D721Med (cell line): Measurements from ENCODE around the gene AUTS2.

Source experiments
- DNase-seq: peaks from one replicate; pipeline ENCODE4 v3.0.0; 2011; ENCODE audit warnings: low spot score; ENCODE audit not compliant: insufficient read length
- FAIRE-seq: peaks from 2 replicates; lab custom pipeline; 2011; peaks lifted over from hg19 to GRCh38; lab: Jason Lieb, UNC
- TF ChIP-seq, protein P1 (sequence below): IDR thresholded peaks from 2 replicates; pipeline ENCODE4 v1.5.1; 2012; ENCODE audit warnings: mild to moderate bottlenecking, control low read depth; ENCODE audit not compliant: insufficient read depth; ENCODE audit errors: missing control alignments

AUTS2 gene

DNA sequence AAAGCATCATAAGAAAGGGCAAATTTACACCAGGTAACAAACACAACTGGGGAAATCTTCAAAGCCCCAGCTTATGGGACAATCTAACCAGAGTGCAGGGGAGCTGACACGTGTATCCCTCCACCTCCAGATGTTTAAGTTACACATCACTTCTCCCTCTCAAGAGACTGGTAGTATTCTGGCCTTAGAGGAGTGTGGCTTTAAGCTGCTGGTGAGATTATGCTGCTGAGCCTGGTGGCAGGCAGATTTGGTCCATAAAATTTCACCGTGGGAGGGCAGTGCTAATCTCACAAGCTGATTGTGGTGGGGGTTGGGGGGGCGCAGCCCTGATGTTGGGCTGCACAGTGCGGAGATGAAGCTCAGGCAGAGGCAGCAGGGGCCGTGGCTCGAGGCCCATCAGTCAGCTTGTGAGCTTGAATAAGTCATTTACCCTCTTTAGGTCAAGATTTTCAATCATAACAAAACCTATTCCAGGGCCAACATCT, 1102.7 kb downstream of the AUTS2 start:
- FAIRE-seq, result peak; percentile 11
- DNase-seq, result no peak
- TF ChIP-seq, protein P1, sequence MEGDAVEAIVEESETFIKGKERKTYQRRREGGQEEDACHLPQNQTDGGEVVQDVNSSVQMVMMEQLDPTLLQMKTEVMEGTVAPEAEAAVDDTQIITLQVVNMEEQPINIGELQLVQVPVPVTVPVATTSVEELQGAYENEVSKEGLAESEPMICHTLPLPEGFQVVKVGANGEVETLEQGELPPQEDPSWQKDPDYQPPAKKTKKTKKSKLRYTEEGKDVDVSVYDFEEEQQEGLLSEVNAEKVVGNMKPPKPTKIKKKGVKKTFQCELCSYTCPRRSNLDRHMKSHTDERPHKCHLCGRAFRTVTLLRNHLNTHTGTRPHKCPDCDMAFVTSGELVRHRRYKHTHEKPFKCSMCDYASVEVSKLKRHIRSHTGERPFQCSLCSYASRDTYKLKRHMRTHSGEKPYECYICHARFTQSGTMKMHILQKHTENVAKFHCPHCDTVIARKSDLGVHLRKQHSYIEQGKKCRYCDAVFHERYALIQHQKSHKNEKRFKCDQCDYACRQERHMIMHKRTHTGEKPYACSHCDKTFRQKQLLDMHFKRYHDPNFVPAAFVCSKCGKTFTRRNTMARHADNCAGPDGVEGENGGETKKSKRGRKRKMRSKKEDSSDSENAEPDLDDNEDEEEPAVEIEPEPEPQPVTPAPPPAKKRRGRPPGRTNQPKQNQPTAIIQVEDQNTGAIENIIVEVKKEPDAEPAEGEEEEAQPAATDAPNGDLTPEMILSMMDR, result peak; percentile 18

DNA sequence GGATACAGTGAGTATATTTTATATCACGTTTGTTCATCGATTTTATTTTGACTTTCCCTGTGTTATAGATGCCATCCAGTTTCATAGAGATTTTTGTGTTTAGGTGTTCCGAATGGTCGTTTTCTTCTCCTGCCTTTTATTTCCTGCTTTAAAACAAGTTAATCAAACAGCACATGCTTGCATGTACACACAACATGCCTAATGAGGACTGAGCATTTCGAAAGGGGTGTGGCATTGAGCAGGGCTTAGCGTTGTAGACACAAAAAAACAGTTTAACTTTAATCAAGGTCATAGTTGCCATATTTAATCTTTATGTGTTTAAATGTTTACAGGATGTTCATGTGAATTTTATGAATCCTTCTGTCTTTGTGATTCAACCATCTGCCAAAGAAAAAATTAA, 1103.2 kb downstream of the AUTS2 start:
- TF ChIP-seq, protein P1, result no peak
- FAIRE-seq, result peak; percentile 75
- no peak for DNase-seq

DNA sequence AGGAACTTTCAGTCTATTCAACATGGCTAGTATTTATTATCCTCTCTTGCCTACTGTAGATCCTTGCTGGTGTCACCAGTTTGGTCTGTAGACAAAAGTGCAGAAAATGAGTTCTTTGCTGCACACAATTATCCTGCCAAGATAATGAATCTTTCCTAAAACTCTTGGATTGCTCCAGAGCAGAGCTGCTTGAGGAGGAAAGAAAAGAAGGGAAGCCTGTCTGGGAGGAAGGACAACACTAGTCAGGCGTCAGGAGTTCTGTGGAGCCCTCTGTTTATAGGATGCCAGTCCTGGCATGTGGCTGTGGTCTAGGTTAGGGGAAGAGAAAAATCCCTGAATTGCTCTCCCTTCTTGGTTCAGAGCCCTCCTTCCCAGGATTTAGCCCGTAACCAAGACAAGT, 1103.7 kb downstream of the AUTS2 start:
- FAIRE-seq, result no peak
- TF ChIP-seq, protein P1, result no peak
- no peak for DNase-seq

DNA sequence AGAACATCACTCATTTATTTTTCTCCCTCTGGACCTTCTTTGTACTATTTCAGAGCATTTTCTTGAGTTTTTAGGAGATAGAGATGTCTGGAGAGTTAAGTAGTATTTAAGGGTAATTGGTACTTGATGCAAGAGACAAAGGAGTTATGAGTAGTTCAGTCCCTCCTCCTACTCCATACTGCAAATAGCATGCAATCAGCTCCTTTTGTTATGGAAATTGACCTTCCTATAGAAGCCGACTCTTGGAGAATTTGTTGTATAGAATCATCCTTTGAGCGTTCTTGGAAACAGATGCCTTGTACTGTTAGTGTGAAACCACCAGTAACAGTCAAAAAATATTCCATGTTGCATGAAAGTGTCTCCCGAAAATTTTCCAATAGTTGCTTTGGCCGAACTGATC, 1105.5 kb downstream of the AUTS2 start:
- FAIRE-seq (peak; percentile 51), DNase-seq (no peak)
- TF ChIP-seq, protein P1, result no peak

DNA sequence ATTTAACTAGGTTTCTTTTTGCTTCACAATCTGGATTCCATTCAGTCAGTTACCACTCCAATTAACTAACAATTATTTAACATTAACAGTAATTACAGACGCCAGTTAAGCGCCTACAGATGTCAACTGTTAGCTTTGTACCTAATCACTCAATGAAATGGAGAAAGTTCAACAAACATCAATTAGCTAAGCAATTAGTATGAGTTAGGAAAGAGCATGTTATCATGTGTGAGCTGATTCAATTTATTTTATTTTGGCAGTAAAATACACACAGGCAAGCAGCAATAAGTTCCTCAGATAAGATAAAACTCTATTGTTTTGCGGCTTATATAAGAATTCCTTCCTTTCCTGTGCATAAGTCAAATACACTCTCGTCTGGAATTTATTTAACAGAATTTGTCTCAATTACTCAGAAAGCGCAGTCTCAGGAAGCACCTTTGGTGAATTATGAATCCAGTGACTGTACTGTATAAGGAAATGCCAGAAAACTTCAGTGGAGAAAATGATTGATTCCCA, 1106.6 kb downstream of the AUTS2 start:
- TF ChIP-seq, protein P1, result no peak
- no peak for DNase-seq
- FAIRE-seq, result peak; percentile 73

DNA sequence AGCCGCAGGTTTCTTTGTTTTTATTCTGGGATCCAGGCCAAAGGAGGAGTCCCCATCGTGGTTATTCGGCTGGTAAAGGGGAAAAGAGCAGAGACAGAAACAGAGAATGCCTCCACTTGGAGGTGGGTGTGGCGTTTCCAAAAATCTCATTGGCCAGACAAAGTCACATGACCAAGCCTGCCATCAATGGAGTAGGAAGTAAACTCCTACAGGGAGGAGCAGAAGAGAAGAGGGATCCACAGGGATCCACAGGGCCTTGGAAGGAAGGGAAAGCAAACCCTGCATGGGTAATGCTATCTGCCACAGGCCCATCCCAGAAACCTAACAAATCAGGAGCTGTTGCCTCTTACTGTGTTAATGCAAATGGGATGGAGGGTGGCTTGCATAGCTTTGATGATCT, 1107.9 kb downstream of the AUTS2 start:
- no peak for DNase-seq
- TF ChIP-seq, protein P1, result no peak
- no peak for FAIRE-seq

DNA sequence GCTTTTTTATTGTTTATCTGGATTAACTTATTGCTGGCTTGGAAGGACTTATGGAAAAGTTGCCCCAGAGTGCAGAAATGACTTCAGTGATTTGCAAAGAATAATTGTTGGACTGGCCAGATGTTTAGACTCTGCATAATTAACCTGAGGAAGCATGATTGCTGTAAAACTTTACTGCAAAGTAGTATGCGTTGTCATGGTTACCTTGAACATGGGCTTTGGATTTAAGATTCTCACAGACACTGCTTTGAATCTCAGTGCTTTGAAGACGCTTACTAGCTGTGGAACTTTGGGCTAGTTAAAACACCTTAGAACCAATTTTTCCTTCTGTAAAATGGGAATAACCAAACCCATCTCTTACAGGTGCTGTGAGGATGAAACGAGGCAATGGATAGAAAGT, 1108.4 kb downstream of the AUTS2 start:
- FAIRE-seq (no peak), DNase-seq (no peak)
- TF ChIP-seq, protein P1, result no peak
